GM06990 (cell line): ENCODE measurements around the gene HAUS8.

Experiments used
- DNase-seq: peaks from one replicate; pipeline ENCODE4 v3.0.0-alpha.2; 2011; ENCODE audit not compliant: insufficient read length; ENCODE audit errors: extremely low read depth
- H3K27me3 ChIP-seq: replicated peaks from 2 replicates; pipeline ENCODE4 v1.6.0; 2011; ENCODE audit warnings: low read length; ENCODE audit not compliant: control insufficient read depth, insufficient read depth
- H3K36me3 ChIP-seq: 2 replicates; pipeline ENCODE4 v1.5.1; 2011; ENCODE audit warnings: low read length; ENCODE audit not compliant: control insufficient read depth, insufficient read depth
- H3K4me3 ChIP-seq: replicated peaks from 2 replicates; pipeline ENCODE4 v1.5.1; 2011; ENCODE audit warnings: low read depth, mild to moderate bottlenecking, control low read depth, low read length
- TF ChIP-seq, protein P1 (sequence below): IDR thresholded peaks from 2 replicates; pipeline ENCODE4 v1.5.1; 2011; ENCODE audit warnings: low read length, control low read depth, mild to moderate bottlenecking, inconsistent platforms; ENCODE audit not compliant: insufficient read depth, poor library complexity, severe bottlenecking

The HAUS8 gene

DNA sequence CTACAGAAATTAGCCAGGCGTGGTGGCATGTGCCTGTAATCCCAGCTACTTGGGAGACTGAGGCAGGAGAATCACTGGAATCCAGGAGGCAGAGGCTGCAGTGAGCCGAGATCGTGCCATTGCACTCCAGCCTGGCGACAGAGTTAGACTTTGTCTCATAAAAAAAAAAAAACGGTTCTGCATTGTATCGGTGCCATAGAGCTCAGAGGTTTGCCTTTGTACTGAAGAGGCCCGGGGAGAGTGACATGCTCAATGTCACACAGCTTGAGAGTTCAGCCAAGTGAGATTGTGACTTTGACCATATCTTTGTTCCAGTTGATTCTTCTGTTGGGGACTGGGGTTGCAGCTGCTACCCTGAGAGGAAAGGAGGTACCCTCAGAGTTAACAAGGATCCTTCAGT is 4.3 kb downstream of the HAUS8 start:
- Histone ChIP-seq H3K36me3 (peaks cover 8% of the 10 kb centered on the region), H3K27me3 (no peaks in the 10 kb centered on the region), H3K4me3 (no peak overlapping the region)
- no peak for DNase-seq
- TF ChIP-seq, protein P1, sequence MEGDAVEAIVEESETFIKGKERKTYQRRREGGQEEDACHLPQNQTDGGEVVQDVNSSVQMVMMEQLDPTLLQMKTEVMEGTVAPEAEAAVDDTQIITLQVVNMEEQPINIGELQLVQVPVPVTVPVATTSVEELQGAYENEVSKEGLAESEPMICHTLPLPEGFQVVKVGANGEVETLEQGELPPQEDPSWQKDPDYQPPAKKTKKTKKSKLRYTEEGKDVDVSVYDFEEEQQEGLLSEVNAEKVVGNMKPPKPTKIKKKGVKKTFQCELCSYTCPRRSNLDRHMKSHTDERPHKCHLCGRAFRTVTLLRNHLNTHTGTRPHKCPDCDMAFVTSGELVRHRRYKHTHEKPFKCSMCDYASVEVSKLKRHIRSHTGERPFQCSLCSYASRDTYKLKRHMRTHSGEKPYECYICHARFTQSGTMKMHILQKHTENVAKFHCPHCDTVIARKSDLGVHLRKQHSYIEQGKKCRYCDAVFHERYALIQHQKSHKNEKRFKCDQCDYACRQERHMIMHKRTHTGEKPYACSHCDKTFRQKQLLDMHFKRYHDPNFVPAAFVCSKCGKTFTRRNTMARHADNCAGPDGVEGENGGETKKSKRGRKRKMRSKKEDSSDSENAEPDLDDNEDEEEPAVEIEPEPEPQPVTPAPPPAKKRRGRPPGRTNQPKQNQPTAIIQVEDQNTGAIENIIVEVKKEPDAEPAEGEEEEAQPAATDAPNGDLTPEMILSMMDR, result no peak

DNA sequence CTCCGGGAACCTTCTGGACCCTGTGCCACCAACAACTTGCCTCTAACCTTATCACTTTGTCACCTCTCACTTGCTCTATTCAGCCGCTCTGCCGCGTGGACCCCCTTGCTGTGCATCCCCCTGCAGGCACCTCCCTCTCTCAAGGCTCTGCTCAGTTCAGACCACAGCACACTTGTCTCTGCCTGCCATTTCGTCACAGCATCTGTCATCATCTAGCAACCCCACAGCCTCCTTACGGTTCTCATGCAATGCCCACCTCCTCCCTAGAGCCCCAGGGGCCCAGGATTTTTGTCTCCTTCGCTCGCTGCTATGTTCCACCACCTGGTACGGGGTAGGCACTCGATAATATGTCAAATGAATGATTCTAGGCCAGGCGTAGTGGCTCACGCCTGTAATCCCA is 4.8 kb downstream of the HAUS8 start:
- Histone ChIP-seq H3K27me3 (no peaks in the 10 kb centered on the region), H3K4me3 (no peak overlapping the region), H3K36me3 (peaks cover 8% of the 10 kb centered on the region)
- no peak for DNase-seq
- TF ChIP-seq, protein P1, result no peak

DNA sequence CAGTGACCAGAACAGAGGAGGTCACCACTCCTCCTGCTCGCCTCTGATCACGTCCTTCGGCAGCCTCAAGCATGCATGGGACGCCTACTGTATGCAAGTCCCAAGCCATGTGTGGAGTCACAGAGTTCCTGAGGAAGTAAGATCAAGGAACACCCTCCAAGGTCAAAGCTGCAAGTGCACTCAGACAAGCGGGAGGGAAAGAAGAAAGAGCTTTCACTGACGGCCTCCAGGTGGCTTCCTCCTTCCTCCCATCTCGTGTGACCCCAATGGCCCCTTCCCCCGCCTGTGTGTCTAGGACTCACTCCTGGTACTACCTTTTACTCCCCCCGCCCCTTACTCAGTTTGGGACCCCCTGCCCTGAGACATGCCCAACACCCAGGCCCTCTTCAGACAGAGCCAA is 6.1 kb downstream of the HAUS8 start:
- Histone ChIP-seq H3K27me3 (no peaks in the 10 kb centered on the region), H3K4me3 (no peak overlapping the region), H3K36me3 (peaks cover 8% of the 10 kb centered on the region)
- DNase-seq, result no peak
- TF ChIP-seq, protein P1, result peak; percentile 21

DNA sequence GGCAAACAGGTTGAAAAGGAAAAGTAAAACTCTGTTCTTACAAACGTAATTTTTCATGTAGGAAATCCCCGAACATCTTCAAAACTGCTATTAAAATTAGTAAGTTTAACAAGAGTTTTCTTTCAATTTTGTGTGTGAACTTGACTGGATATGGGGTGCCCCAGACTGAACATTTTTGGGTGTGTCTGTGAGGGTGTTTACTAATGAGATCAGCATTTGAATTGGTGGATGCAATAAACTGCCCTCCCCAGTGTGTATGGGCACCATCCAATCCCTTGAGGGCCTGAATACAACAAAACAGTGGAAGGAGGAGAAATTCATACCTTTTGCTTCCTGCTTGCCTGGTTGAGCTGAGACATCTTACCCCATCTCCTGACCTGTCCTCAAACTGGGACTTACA is 11.8 kb downstream of the HAUS8 start:
- TF ChIP-seq, protein P1, result no peak
- no peak overlapping the region for H3K4me3 ChIP-seq
- peaks cover 10% of the 10 kb centered on the region for H3K36me3 ChIP-seq
- H3K27me3 ChIP-seq, result no peaks in the 10 kb centered on the region
- no peak for DNase-seq

DNA sequence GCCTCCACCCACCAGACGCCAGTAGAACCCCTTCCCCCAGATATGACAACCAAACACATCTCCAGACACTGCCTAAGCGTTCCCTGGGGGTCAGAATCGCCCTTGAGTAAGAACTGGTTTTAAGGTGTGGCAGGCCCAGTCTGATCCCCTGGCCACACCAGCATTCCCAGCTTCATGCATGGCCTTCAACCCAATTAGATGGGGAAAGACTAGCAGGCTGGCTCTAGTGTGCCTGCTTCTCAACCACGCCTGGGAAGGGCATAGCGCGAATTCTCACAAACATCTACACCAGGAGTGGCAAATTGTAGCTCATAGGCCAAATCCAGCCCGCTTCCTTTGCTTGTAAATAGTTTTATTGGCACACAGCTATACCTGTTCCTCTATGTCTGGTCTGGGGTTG is 13.6 kb downstream of the HAUS8 start:
- TF ChIP-seq, protein P1, result no peak

DNA sequence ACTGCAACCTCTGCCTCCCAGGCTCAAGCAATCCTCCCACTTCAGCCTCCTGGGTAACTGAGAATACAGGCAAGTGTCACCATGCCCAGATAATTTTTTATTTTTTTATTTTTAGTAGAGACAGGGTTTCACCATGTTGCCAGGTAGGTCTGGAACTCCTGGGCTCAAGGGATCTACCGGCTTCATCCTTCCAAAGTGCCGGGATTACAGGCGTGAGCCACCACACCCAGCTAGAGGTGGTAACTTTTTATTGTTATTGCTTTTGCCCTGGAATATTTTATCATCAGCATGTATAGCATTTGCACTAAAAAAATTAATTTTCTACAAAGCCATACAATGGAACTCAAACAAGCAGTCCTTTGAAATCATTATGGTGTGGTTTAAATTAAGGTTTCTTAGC is 14.0 kb downstream of the HAUS8 start:
- no peak for DNase-seq
- H3K36me3 ChIP-seq, result peaks cover 17% of the 10 kb centered on the region
- no peak overlapping the region for H3K4me3 ChIP-seq
- TF ChIP-seq, protein P1, result no peak
- H3K27me3 ChIP-seq, result no peaks in the 10 kb centered on the region

More for the DNA sequence above, 13.6 kb downstream of the HAUS8 start:
- no peak for DNase-seq
- peaks cover 17% of the 10 kb centered on the region for H3K36me3 ChIP-seq
- H3K27me3 ChIP-seq, result no peaks in the 10 kb centered on the region
- H3K4me3 ChIP-seq, result no peak overlapping the region
